ENCODE results near the gene DAAM1. TPM values are rescaled to one million over a fixed set of nuclear protein-coding genes. Genes with fewer than 3 reads are reported as not detected.

The DAAM1 gene
- total and polyA plus RNA-seq, 2 donors (not counting 1 experiment from before 2014, with no cell fraction given): 11.2 to 34.3 TPM

DNA sequence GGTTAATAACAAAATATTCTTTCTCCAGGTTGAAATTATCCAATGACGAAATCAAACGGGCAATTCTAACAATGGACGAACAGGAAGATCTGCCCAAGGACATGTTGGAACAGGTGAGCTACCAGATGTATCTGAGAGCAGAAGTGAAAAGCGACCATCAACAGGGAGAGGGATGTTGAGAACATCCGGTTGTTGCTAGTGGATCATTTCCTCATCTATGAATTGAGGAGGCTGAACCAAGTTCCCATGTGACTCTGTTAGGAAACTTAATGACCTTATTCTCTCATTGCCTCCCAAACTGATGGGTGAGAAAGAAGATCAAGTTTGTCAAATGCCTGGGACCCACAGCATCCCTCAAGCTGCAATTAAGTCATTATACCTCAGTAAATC lies 159.0 kb downstream of the DAAM1 start:
- Mint-ChIP-seq H3K9me3 (ENCODE audit: insufficient read depth) (no peaks in the 10 kb centered on the region), H3K27ac (no peak overlapping the region), H3K27me3 (no peaks in the 10 kb centered on the region), H3K4me1 (peaks cover 9% of the 10 kb centered on the region), H3K4me3 (no peak overlapping the region)
- intact Hi-C loops (cut with micrococcal nuclease): no loop called here
- ChIA-PET POLR2A (no interaction called here), CTCF (no interaction called here)
- no peak for ATAC-seq (ENCODE audit: low read depth)
- peaks cover 0 to 3% of the 10 kb centered on the region in 2 donors for H3K4me1 ChIP-seq (ENCODE audit: control insufficient read depth in 2 of 2, insufficient read depth in 2 of 2, low read length in 2 of 2)
- no peak overlapping the region for H3K4me2 ChIP-seq (replicated peaks; ENCODE audit: low read depth, low read length, poor library complexity, severe bottlenecking)
- no peaks in the 10 kb centered on the region for H4K20me1 ChIP-seq (ENCODE audit: control insufficient read depth, insufficient read depth, low read length, poor library complexity, severe bottlenecking)
- no peaks in the 10 kb centered on the region for H3K79me2 ChIP-seq (ENCODE audit: control insufficient read depth, insufficient read depth, low read length)
- H2AFZ ChIP-seq (ENCODE audit: insufficient read depth, low read depth, low read length, poor library complexity, severe bottlenecking): no peak overlapping the region
- no peak overlapping the region for H3K4me3 ChIP-seq (ENCODE audit: control extremely low read depth in 1 of 5, extremely low read depth in 1 of 5, insufficient read depth in 1 of 5, low read depth in 2 of 5, low read length in 4 of 5)
- H3K36me3 ChIP-seq (replicated peaks in 1 of 2; ENCODE audit: control extremely low read depth in 1 of 2, control insufficient read depth in 1 of 2, extremely low read depth in 1 of 2, insufficient read depth in 2 of 2, low read length in 1 of 2): peaks cover 0 to 31% of the 10 kb centered on the region in 2 experiments
- H3K27ac ChIP-seq (ENCODE audit: low read length in 2 of 2): no peak overlapping the region
- WGBS (ENCODE audit: insufficient coverage): 82% methylated on average over 5 of the region's 5 CpGs
- no peaks in the 10 kb centered on the region for H3K9me3 ChIP-seq (ENCODE audit: control extremely low read depth in 1 of 3, control insufficient read depth in 2 of 3, insufficient read depth in 1 of 3, low read length in 2 of 3)
- DNase-seq: no peak
- no peak overlapping the region for H3K9ac ChIP-seq (ENCODE audit: low read length)
- H3K27me3 ChIP-seq (replicated peaks in 1 of 4; ENCODE audit: control extremely low read depth in 1 of 4, control insufficient read depth in 3 of 4, insufficient read depth in 4 of 4, low read length in 3 of 4): no peaks in the 10 kb centered on the region
- TF ChIP-seq, protein P1, sequence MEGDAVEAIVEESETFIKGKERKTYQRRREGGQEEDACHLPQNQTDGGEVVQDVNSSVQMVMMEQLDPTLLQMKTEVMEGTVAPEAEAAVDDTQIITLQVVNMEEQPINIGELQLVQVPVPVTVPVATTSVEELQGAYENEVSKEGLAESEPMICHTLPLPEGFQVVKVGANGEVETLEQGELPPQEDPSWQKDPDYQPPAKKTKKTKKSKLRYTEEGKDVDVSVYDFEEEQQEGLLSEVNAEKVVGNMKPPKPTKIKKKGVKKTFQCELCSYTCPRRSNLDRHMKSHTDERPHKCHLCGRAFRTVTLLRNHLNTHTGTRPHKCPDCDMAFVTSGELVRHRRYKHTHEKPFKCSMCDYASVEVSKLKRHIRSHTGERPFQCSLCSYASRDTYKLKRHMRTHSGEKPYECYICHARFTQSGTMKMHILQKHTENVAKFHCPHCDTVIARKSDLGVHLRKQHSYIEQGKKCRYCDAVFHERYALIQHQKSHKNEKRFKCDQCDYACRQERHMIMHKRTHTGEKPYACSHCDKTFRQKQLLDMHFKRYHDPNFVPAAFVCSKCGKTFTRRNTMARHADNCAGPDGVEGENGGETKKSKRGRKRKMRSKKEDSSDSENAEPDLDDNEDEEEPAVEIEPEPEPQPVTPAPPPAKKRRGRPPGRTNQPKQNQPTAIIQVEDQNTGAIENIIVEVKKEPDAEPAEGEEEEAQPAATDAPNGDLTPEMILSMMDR (IDR thresholded peaks at IDR 0.05): no peak
- TF ChIP-seq EZH2 (IDR thresholded peaks at IDR 0.05; ENCODE audit: borderline replicate concordance, insufficient read depth, low read depth, low read length, poor library complexity, severe bottlenecking): no peak

- no peak for DNase-seq
- H3K4me1 ChIP-seq (ENCODE audit: control insufficient read depth in 2 of 2, insufficient read depth in 2 of 2, low read length in 2 of 2): peaks cover 0 to 3% of the 10 kb centered on the region in 2 donors
- no peaks in the 10 kb centered on the region for H3K79me2 ChIP-seq (ENCODE audit: control insufficient read depth, insufficient read depth, low read length)
- no peaks in the 10 kb centered on the region for H4K20me1 ChIP-seq (ENCODE audit: control insufficient read depth, insufficient read depth, low read length, poor library complexity, severe bottlenecking)
- no peaks in the 10 kb centered on the region for H3K27me3 ChIP-seq (replicated peaks in 1 of 4; ENCODE audit: control extremely low read depth in 1 of 4, control insufficient read depth in 3 of 4, insufficient read depth in 4 of 4, low read length in 3 of 4)
- ChIA-PET POLR2A (no interaction called here), CTCF (no interaction called here)
- no peak overlapping the region for H3K27ac Mint-ChIP-seq
- ATAC-seq (ENCODE audit: low read depth): no peak
- no peak for TF ChIP-seq EZH2 (IDR thresholded peaks at IDR 0.05; ENCODE audit: borderline replicate concordance, insufficient read depth, low read depth, low read length, poor library complexity, severe bottlenecking)
- TF ChIP-seq, protein P1 (IDR thresholded peaks at IDR 0.05): no peak
- H3K4me1 Mint-ChIP-seq: peaks cover 9% of the 10 kb centered on the region
- no peak overlapping the region for H3K4me3 Mint-ChIP-seq
- no peaks in the 10 kb centered on the region for H3K9me3 ChIP-seq (ENCODE audit: control extremely low read depth in 1 of 3, control insufficient read depth in 2 of 3, insufficient read depth in 1 of 3, low read length in 2 of 3)
- H3K4me3 ChIP-seq (ENCODE audit: control extremely low read depth in 1 of 5, extremely low read depth in 1 of 5, insufficient read depth in 1 of 5, low read depth in 2 of 5, low read length in 4 of 5): no peak overlapping the region
- intact Hi-C loops (cut with micrococcal nuclease): no loop called here
- no peak overlapping the region for H2AFZ ChIP-seq (ENCODE audit: insufficient read depth, low read depth, low read length, poor library complexity, severe bottlenecking)
- no peak overlapping the region for H3K9ac ChIP-seq (ENCODE audit: low read length)
- WGBS (ENCODE audit: insufficient coverage): no CpG with 5 or more reads among the region's 3 CpGs
- no peaks in the 10 kb centered on the region for H3K27me3 Mint-ChIP-seq
- no peak overlapping the region for H3K27ac ChIP-seq (ENCODE audit: low read length in 2 of 2)
- H3K9me3 Mint-ChIP-seq (ENCODE audit: insufficient read depth): no peaks in the 10 kb centered on the region
- peaks cover 0 to 27% of the 10 kb centered on the region in 2 experiments for H3K36me3 ChIP-seq (replicated peaks in 1 of 2; ENCODE audit: control extremely low read depth in 1 of 2, control insufficient read depth in 1 of 2, extremely low read depth in 1 of 2, insufficient read depth in 2 of 2, low read length in 1 of 2)
- no peak overlapping the region for H3K4me2 ChIP-seq (replicated peaks; ENCODE audit: low read depth, low read length, poor library complexity, severe bottlenecking)
These were observed 159.4 kb downstream of the DAAM1 start for GRCh38 chr14:59347915-59348314.
